Measurements from ENCODE around the gene ACOX2.
A peak's percentile ranks its signal among the peaks of the same experiment; 100 is the strongest.

ACOX2 gene

DNA sequence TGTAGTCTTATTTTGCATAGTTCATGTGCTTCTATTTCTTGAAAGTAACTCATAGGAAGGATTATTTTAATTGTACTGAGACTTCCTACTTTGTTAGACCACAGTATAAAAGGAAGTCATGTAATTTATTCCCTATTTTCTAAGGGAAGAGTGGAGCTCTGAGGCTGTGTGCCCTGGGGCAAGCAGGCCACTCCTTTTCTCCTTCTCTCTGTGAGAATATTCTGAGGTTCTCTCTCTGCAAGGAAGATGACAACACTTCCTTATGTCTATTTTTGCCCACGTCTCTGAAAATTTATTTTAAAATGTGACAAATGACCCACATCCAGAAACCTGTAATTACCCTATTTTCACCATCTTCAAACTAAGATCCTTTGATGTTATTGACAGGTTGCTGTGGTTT, 34.1 kb downstream of the ACOX2 start:
- peak; percentile 31 for DNase-seq

DNA sequence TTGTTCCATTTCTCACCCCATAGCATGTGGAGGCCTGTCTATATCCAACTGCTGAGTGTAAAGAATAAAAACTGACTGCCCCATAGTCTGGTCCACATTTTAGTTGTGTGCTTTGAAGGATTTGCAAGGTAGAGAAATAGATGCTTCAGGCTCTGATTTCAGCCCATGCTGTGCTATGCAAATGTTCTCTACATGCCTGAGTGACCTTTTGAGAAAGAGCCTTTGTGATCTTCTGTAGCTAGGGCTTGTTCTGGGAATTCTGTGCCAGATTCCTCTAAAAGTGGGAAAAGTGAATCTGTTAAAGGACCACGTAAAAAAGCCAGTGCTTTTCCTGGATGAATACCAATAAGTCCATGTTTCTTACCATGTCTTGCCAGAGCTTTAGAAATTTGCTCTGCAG, 39.9 kb downstream of the ACOX2 start:
- DNase-seq = no peak

GRCh38 chr3:58496206-58496857, 40.7 kb downstream of the ACOX2 start:
- DNase-seq = no peak

- no peak for DNase-seq
Observed at GRCh38 chr3:58495101-58495500, 41.9 kb downstream of the ACOX2 start.

GRCh38 chr3:58494107-58494506, 42.9 kb downstream of the ACOX2 start:
- no peak for DNase-seq

GRCh38 chr3:58492494-58492905, 44.5 kb downstream of the ACOX2 start:
- DNase-seq = no peak

GRCh38 chr3:58491506-58492402, 45.2 kb downstream of the ACOX2 start, which contains the start of gene KCTD6:
KCTD6 (plus strand) TSS chr3:58492096; CDS start chr3:58498756, 6,660 bp downstream.
- peak; percentile 97 for DNase-seq

GRCh38 chr3:58490860-58491501, 46.0 kb downstream of the ACOX2 start:
- no peak for DNase-seq

DNA sequence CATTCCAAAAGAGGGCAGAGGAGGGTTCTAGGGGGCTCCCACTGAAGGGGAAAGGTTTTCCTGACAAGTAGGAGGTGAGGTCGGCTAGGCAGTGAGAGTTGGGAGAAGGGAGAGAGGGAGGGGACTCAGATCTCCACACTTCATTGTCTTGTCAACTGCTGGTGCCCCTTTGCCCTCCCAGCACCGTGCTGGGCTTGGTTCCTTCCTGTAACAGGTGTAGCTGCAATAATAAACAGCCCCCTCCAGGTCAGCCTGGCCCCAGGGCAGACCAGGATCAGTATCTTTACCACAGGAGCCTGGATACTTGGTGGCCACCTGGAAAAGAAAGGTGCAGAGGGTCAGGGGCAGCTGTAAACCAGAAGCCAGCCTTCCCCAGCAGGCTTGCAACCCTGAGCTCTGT, 48.0 kb downstream of the ACOX2 start:
- DNase-seq = no peak

GRCh38 chr3:58487140-58487886, 49.7 kb downstream of the ACOX2 start:
- peak; percentile 80 for DNase-seq

- DNase-seq = peak; percentile 36
Observed at GRCh38 chr3:58485801-58486435, 51.1 kb downstream of the ACOX2 start.

DNA sequence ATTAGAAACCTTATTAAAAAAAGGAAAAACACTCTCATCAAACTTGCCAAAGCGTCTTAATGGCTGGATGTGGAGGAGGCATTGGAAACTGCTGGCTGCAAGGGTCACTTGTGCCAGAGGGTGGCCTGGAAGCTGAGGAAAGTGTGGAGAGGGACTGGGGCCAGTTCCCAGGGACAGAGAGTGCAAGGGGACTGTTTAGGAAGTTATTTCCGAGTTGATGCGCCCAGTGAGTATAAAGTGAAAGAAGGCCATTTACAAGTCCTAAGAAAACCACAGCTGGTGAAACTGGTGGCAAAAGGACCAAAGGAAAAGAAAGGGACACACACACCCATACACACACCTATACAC, 52.3 kb downstream of the ACOX2 start:
- no peak for DNase-seq

DNA sequence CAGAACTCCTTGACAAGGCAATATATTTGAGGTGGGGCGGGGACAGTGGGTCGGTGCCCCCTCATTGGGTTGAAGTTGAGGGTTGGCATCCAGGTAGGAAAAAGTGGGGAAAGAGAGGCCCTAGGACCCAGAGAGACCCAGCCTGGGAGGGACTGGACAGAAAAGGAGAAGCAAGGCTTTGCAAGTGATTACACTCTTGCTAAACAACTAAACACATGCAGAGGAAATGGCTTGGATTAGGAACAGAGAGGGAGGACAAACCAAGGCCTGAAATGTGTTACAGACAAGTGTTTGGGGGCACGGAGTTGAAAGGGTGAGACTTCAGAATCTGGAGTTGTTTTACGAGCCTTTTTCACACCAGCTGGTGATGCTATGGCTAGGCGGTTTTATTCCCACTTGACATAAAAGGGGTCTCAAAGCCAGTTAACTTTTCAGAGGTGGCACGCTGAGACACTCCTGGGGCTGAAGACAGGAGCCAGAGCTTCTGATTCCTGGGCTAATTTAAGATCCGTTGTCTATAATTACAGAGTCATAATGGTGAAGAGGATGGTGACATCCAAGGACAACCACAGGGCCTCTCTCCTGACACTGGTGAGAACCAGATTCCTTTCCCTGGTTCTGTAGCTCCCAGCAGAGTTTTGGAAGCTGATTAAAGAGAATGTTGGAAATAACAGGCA, 52.8 kb downstream of the ACOX2 start:
- DNase-seq = peak; percentile 63

GRCh38 chr3:58482917-58483636, 53.9 kb downstream of the ACOX2 start:
- peak; percentile 56 for DNase-seq

DNA sequence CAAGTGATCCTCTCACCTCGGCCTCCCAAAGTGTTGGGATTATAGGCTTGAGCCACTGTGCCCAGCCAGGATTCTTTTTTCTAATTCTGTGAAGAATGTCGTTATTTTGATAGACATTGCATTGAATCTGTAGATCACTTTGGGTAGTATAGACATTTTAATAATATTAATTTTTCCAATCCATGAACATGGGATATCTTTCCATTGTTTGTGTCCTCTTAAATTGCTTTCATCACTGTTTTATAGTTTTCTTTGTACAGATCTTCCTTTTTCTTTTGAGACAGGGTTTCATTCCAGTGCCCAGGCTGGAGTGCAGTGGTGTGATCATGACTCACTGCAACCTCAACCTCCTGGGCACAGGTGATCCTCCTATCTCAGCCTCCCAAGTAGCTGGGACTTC, 56.7 kb downstream of the ACOX2 start:
- DNase-seq = no peak

DNA sequence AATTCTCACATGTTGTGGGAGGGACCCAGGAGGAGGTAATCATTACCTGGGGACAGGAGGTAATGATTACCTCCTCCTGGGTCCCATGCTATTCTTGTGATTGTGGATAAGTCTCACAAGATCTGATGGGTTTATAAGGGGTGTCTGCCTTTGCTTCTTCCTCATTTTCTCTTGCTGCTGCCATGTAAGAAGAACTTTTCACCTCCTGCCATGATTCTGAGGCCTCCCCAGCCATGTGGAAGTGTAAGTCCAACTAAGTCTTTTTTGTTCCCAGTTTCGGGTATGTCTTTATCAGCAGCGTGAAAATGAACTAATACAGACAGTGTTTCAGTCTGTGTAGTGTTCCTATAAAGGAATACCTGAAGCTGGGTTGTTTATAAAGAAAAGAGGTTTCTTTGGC, 58.2 kb downstream of the ACOX2 start:
- no peak for DNase-seq

- DNase-seq = no peak
Observed at GRCh38 chr3:58474967-58475578, 61.9 kb downstream of the ACOX2 start.

DNA sequence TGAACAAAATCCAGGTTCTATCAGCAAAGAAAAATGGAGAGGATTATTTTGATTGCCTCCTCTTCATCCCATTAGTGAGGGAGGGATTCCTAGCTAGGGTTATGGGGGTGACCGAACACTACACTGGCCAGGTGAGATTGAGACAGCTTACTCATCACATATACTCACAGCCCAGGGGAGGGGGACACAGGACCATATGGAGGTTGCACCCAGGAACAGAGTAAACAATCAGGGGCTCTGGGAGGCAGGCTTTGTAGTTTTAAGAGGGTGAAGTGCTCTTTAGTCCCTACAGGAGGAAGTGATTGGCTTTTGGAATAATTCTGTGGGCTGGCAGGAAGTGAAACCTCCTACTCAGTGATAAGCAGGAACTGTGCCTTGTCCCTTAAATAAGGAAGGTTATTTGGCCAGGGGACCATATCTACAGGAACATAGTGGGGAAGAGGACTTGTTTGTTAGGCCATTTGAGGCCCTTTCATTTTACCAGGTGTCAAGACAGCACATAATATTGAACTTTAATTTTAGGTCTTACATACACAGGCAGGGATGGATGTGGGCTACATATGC, 62.6 kb downstream of the ACOX2 start:
- peak; percentile 85 for DNase-seq

- DNase-seq = no peak
Observed at GRCh38 chr3:58473275-58473674, 63.7 kb downstream of the ACOX2 start.

Measured in suppressor macrophage treated with lipopolysaccharide for 4 hours (primary cell).